Activated naive CD4-positive, alpha-beta T cell treated with anti-CD3 and anti-CD28 coated beads, Interleukin-2, amount 50 U/mL, for 24 hours (primary cell): ENCODE measurements around the gene SHLD3.
"Not testable (repeated sequence)": the region's sequence is repeated elsewhere in the genome, so short reads cannot be mapped to it uniquely, and the experiment has no call there.

Source experiments
- H3K27ac Mint-ChIP-seq: one replicate; pipeline ENCODE4 v1.8.0; 2021; ENCODE audit warnings: mild to moderate bottlenecking, mixed read lengths
- H3K27me3 Mint-ChIP-seq: one replicate; pipeline ENCODE4 v1.8.0; 2021; ENCODE audit warnings: mixed read lengths
- H3K36me3 Mint-ChIP-seq: one replicate; pipeline ENCODE4 v1.8.0; 2021; ENCODE audit warnings: mixed read lengths
- H3K4me1 Mint-ChIP-seq: one replicate; pipeline ENCODE4 v1.8.0; 2021; ENCODE audit warnings: mixed read lengths
- H3K4me3 Mint-ChIP-seq: one replicate; pipeline ENCODE4 v1.8.0; 2021; ENCODE audit warnings: mild to moderate bottlenecking, mixed read lengths
- H3K9me3 Mint-ChIP-seq: one replicate; pipeline ENCODE4 v1.8.0; 2021; ENCODE audit warnings: mixed read lengths

The SHLD3 gene

DNA sequence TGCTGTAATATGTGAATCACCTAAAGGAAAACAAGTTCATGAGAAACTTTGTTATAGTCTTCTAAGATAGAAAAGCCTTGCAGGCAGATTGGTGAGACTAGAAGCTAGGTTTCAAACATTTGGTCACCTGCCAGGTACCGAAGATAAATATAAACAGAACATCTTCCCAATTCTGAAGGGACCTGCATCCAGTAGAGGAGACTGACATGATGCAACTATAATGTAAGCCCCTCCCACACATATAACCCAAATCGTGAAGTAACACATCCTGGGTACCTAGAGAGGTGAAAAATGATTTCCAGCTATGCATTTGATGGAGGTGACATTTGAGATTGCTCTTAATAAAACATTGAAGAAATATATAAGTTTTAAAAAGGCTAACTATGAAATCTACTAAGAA is 29.9 kb downstream of the SHLD3 start:
- Mint-ChIP-seq H3K4me1 (no peaks in the 10 kb centered on the region), H3K4me3 (no peak overlapping the region), H3K27ac (no peak overlapping the region), H3K27me3 (no peaks in the 10 kb centered on the region), H3K9me3 (no peaks in the 10 kb centered on the region), H3K36me3 (peaks cover 12% of the 10 kb centered on the region)

DNA sequence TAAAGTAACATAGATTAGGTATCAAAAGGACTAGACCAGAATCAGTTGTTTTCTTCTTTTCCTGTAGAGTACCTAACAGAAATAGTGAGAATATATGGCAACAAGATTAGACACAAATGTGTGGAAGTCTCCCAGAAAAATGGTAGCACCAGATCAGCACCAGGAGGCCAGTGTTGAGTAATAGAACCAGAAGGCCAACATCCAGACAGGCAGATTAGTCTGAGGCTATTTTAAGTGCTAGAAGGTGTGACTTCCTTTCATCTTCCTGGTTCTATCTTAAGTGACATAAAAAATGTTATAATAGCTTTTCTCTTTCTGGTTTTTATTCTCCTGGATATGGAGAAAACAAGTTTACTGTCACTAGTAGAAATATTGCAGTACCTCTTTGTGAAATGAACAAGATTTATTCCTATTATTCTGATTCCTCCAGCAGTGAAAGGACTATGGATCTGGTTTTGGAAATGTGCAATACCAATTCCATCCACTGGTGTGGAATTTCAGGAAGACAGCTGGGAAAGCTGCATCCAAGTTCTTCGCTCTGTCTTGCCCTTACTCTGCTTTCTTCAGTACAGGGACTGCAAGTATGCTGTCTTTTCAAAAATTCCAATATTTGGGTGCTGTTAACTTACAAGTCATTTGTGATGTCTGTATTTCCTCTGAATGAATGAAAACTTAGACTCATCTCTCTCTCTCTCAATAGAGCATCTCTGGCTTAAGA is 39.1 kb downstream of the SHLD3 start:
- Mint-ChIP-seq H3K4me1 (peaks cover 5% of the 10 kb centered on the region), H3K9me3 (no peaks in the 10 kb centered on the region), H3K4me3 (no peak overlapping the region), H3K36me3 (peaks cover 9% of the 10 kb centered on the region), H3K27ac (peak overlapping the region; percentile 56), H3K27me3 (no peaks in the 10 kb centered on the region)

DNA sequence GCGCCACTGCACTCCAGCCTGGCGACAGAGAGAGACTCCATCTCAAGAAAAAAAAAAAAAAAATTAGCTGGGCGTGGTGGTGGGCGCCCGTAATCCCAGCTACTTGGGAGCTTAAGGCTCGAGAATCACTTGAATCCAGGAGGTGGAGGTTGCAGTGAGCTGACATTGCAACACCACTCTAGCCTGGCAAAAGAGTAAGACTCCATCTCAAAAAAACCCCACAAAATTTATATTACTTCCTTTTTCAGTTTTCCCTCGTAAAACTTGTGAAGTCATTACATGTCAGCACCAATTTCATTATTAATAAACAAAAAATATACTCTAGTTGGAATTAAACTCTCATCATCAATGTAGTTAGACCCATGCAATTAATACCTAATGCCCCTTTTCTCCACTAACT is 43.9 kb downstream of the SHLD3 start:
- Mint-ChIP-seq H3K4me1 (peaks cover 5% of the 10 kb centered on the region), H3K27ac (no peak overlapping the region)

DNA sequence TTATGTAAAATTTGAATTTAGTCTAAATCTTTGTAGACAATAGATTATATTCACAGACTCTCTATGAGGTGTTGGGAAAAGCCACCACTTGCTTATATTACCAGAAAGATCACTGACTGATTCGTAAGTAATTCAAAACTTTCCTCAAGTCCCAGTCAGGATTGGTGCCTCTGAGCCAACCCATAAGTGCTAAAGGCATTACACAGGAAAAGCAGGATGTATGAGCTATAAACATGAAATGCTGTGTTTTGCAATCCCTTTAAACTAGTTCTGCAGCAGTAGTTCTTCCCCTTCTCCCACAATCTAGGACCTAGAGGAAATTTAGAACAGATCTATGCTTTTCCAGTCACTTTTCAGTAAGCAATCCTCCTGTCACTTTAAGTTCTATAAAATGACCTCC is 48.0 kb downstream of the SHLD3 start:
- Mint-ChIP-seq H3K36me3 (peaks cover 8% of the 10 kb centered on the region), H3K4me3 (no peak overlapping the region), H3K4me1 (peaks cover 31% of the 10 kb centered on the region), H3K27ac (peak overlapping the region; percentile 37), H3K27me3 (no peaks in the 10 kb centered on the region), H3K9me3 (no peaks in the 10 kb centered on the region)

More for the DNA sequence above, 43.9 kb downstream of the SHLD3 start:
- Mint-ChIP-seq H3K27me3 (no peaks in the 10 kb centered on the region), H3K36me3 (peaks cover 5% of the 10 kb centered on the region), H3K9me3 (no peaks in the 10 kb centered on the region), H3K4me3 (no peak overlapping the region)

DNA sequence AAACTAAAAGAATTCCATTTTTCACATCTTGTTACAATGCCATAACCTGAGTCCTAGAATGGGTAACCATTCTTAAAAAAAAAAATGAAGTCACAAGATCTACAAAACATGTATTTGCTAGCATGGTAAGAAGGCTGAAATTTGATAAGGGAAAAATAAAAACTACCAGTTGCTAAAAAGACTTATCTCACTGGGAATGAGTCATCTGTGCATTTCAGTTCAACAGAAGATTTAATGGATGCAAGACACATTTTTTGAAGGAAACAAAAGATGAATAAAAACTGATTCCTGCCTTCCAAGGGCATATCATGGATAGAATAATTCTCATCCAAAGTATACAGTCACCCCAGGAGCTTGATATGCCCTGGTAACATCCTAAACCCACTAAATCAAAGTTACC is 49.9 kb downstream of the SHLD3 start:
- Mint-ChIP-seq H3K9me3 (no peaks in the 10 kb centered on the region), H3K27ac (peak overlapping the region; percentile 53), H3K4me1 (peaks cover 46% of the 10 kb centered on the region), H3K36me3 (peaks cover 11% of the 10 kb centered on the region), H3K4me3 (no peak overlapping the region), H3K27me3 (no peaks in the 10 kb centered on the region)

DNA sequence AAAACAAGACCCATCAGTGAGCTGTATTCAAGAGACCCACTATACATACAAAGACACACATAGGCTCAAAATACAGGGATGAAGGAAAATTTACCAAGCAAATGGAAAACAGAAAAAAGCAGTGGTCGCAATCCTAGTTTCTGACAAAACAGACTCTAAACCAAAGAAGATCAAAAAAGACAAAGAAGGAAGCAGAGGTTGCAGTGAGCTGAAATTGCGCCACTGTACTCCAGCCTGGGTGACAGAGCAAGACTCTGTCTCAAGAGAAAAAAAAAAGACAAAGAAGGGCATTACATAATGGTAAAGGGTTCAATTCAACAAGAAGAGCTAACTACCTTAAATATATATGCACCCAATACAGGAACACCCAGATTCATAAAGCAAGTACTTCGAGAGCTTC is 51.2 kb downstream of the SHLD3 start:
- H3K9me3 Mint-ChIP-seq, H3K27me3 Mint-ChIP-seq: not testable (repeated sequence)
- Mint-ChIP-seq H3K4me1 (peaks cover 57% of the 10 kb centered on the region), H3K36me3 (peaks cover 19% of the 10 kb centered on the region), H3K27ac (peak overlapping the region; percentile 88), H3K4me3 (peak overlapping the region; percentile 26)
